GM21526 (cell line): ENCODE data around the gene MED12L.

ENCODE experiments used
- ATAC-seq: cut with Tn5 transposase; IDR thresholded peaks from one replicate; pipeline ENCODE4 v1.9.1; 2021; ENCODE audit warnings: moderate library complexity; ENCODE audit not compliant: unreplicated experiment, low FRiP score

The MED12L gene

GRCh38 chr3:151169948-151170679 is 84.7 kb downstream of the MED12L start:
- peak; percentile 34 for ATAC-seq

DNA sequence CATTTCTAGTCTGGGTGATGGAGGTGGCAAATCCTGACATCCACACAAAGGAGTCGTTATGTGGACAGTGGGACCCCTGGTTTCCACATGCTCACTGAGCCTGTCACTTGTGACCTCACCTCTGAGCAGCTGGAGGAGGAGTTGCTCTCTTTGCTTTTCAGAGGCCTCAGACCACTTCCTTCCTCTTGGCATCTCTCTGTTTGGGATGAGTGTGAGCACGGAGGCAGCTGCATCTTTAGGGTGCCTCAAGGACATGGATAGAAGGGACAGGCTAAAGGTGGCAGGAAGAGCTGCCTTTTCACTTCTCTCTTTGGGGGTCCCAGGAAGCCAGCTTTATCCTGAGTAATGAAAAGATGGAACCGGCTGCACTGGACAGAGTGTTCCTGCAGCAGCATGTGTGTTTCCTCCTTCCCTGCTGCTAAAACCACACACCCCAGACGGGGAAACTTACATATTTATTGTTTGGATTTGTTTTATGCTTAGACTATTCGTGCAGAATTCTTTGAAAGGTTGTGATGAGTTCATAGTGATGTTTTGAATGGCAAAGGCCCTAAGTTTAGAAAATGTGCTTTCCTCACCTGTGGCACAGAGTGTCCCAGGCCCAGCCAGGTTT is 85.8 kb downstream of the MED12L start:
- peak; percentile 52 for ATAC-seq

DNA sequence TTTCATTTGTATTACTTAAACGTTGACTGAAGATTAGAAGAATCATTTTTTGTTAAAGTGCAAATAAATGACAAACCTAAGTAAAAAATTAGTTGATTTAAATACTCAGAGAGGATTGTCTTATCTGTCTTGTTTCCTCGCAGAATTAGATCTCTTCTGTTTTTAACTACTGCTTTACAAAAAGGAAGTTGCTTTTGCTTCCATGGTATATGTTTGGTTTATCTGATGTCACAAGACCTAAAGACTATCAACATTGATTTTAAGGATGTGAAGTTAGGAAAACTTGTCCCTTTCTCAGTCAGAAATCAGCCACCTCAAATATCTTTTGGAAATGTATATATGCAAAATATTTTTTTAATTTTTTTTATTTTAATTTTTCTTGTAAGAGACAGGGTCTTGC is 88.9 kb downstream of the MED12L start:
- no peak for ATAC-seq

- ATAC-seq, result no peak
These were observed 90.5 kb downstream of the MED12L start for GRCh38 chr3:151175952-151176351.

DNA sequence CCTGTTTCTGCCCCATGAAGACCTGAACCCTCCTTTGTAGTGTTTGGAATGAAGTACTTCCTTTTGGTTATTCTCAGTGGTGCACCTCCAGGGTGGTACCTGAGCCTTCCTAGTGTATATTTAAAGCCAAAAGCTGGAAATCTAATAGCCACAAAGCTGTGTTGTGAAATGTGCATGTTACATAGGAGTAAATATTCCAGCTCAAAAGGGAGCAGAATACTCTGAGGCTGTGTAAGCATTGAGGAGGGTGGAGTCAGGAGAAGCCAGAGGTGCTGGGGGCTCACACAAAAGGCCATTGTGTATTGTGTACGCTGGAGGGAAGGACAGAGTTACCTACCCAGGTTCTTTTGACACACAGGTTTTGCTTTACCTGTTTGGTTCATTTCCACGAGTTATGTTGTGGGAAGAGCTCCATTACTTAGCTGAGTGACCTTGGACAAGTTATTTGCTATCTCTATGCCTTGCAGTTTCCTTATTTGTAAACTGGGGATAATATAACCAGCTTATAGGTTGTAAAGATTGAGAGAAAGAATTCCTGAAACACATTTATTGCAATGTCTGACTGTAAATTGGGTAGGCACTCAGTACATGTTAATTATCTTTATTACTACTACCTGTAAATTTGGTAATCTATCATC is 92.9 kb downstream of the MED12L start:
- ATAC-seq, result no peak

DNA sequence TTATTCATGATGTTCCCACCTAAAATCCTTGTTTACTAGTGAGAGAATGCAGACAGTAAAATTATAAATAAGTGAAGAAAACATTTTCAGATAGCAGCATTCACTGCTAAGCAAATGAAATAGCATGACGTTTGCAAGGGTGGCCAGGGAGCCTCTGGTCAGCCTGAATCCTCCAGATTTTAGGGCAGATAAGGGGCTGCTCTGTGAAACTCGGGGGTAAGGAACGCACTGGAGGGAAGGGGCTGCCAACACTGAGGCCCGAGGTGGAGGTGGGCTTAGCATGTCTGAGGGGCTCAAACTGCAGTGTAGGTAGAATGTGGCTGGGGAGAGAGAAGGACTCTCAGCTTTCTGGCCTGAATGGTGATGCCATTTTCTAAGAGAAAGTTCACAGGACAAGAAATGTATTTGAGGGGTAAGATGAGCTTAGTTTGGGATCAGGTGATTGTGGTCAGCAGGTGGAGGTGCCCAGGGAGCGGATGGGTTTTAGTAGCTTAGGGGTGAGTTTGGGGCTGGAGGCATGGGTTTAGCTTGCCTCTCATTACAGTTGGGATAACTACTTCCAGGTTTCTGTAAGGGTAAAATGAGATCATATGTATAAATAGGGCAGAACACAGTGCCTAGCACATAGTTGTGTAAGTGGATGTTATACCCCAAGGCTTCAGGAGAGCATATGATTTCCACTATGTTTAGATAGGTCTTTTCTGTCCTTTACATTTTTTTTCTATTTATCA is 97.0 kb downstream of the MED12L start:
- ATAC-seq, result no peak

GRCh38 chr3:151183265-151183671 is 97.8 kb downstream of the MED12L start:
- ATAC-seq, result no peak

GRCh38 chr3:151191095-151191494 is 105.6 kb downstream of the MED12L start:
- no peak for ATAC-seq

GRCh38 chr3:151192545-151192944 is 107.1 kb downstream of the MED12L start:
- no peak for ATAC-seq

DNA sequence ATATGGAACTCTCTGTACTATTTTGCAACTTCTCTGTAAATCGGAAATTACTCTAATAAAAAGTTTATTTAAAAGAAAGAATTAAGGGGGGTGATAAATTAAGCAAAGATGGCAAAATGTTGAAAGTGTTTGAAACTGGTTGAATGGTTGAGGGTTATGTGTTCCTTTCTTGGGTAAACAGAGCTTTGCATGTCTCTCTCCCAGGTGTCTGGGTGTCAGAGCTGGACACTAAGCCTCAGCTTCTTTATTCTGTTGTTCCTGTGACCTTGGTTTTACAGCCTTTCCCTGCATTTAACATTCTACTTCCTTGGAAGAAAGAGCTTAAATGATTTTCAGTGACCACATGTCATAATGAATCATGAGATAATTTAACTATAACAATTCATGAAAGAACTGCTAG is 110.4 kb downstream of the MED12L start:
- ATAC-seq, result no peak

DNA sequence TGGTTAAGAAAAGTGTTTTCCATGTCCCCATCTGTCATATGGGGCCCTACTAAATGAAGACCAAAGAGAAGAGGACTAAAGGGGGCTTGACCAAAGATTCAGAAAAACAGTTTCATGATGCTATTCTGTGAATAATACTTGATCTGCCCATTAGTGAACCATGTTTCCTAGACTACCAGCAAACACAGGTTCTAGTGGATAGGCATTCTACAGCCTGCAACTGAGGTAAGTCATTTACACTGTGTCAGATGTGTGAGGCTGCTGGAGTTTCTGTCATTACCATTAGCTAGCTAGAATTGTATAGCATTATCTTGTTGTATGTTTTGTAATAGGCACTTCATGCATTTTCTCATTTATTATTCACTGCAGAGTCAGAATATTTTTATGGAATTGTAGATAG is 111.0 kb downstream of the MED12L start:
- no peak for ATAC-seq

- no peak for ATAC-seq
These were observed 111.8 kb downstream of the MED12L start for GRCh38 chr3:151197228-151197627.

GRCh38 chr3:151197981-151198767 is 112.7 kb downstream of the MED12L start:
- ATAC-seq, result no peak

- no peak for ATAC-seq
These were observed 113.4 kb downstream of the MED12L start for GRCh38 chr3:151198849-151199248.

GRCh38 chr3:151199554-151200438 is 114.3 kb downstream of the MED12L start:
- no peak for ATAC-seq

GRCh38 chr3:151200586-151200985 is 115.1 kb downstream of the MED12L start:
- ATAC-seq, result no peak

DNA sequence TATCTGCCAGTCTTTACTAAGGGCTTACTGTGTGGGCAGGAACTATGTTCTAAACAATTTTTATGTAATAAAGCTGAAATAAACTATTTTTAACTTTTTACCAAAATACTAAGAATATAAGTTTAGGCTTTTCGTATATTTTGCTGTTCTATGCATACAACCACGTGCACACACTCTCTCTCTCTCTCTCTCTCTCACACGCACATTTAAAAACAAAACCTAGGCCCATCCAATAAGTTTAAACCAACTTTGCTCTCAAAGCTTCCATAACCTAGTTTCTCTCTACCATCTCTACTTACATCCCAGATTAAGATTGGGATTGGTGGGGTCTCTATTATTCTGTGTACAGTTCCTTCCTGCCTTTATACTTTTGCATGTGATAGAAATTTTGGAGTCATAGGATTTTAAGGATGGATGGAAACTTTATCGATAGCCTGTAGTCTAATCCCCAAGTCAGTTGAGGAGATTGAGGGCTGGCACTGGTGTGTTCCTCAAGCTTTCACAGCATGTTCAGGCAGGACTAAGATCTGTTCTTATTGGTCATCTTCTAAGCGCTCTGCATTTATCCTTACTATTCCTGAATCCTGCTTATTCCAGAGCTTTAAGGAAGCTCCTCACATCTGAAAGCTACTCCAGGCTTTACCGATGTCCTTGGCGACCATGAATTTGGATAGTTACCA is 115.7 kb downstream of the MED12L start:
- ATAC-seq, result no peak

DNA sequence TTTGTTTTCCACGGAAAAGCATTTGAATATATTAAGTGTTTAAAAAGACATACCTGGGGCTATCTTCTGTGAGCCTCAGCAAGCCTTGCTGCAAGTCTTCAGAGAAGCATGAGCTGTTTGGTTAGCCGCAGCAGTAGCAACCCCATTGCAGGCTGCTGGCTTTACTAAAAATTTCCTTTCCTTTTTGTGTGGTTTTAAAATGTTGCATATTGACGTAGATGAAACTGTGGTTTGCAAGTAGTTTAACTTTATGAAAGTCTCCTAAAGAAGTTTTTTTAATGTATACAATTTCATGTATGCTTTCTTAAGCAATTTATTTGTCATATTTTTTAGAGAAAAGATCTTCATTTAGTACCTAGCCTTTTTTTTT is 117.6 kb downstream of the MED12L start, which contains the start of gene GPR171:
GPR171 (minus strand) TSS at position 166 of the 370 bp plus-strand sequence. CDS start 3,830 bp downstream, outside the sequence.
- no peak for ATAC-seq
